Middle frontal gyrus (tissue), 1 donor: ENCODE measurements around the gene BBLN.
"Not testable (repeated sequence)": the region's sequence is repeated elsewhere in the genome, so short reads cannot be mapped to it uniquely, and the experiment has no call there.

Source experiments
- DNase-seq: peaks from one replicate; pipeline ENCODE4 v3.0.0-alpha.2; 2015; ENCODE audit warnings: low spot score; ENCODE audit errors: extremely low spot score

BBLN gene

DNA sequence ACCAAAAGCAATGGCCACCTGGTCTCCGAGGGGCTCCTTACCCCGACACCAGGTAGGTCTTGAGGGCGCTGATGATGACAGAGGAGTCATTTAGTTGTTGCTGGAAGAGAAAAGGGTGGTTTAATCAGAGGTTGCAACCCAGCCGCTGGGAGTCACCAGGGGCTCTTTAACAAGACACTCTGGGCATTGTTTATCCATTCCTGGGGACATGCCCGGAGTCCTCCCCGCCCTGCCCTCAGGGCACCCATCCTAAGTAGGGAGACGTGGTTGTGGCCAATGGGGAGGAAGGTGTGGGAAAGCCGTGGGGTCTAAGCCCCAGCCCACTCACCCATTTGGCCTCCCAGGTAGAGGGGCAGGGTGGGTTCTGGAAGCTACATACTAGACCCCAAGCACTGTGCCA lies 35.6 kb upstream of the BBLN start:
- no peak for DNase-seq

DNA sequence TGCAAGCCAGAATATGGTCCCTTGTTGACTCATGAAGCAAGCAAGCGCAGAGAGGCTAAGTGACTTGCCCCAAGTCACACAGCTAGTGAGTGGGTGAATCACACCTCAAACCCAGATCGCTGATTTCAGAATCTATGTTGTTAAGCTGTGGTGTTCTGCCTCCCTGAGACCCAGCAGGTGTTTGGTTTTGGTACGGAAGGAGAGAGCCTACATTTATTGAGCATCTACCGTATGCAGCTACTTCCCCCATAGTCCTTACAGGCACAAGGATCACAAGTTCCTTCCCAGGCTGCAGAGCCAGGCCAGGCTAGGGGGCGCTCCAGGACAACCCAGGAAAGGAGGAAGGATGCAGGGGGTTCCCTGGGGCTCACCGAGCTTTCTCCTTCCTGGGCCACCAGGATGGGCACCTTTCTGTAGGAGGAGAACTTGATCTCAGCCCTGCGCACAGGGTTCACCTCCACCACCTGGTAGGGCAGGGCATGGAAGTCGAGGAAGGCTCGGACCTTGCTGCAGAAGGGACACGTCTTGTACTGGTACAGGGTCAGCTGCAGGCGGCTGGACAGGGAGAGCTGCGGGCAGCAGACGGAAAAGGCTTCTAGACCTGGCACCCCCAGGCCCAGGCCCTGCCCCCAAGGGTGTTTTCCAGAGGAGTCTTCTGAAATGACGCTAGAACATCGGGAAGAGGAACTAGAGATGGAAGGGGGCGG lies 35.0 kb upstream of the BBLN start:
- no peak for DNase-seq

DNA sequence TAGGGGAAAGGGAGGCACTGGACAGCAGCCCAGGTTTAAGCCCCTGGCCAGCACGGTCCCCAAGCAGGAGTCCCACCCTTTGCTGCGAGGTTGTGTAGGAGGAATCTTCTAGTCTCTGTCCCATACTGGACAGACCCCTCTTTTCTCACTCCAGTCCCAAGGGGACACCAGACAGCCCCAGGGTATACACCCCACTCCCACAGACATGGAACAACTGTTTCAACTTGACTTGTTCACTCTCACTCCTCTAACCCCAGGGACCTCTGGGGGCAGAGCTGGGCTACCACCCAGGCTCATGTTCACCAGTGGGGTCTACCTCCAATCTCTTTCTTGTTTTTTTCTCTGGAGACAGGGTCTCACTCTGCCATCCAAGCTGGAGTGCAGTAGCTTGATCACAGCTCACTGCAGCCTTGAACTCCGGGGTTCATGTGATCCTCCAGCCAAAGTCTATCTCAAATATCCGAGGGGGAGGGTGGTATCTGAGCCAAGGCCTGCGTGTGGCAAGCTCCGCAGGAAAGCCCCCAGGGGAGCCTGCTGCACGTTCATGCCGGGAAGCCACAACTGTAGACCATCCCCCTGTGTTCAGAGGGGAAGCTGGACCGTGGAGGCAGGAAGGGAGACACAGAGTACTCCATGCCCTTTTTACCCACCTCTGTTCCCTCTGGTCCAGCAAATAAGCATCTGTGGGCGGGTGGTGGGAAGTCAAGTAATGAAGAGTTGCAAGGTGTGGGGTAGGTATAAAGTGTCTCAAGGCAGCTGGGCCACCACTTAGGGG lies 34.3 kb upstream of the BBLN start:
- DNase-seq: no peak

DNA sequence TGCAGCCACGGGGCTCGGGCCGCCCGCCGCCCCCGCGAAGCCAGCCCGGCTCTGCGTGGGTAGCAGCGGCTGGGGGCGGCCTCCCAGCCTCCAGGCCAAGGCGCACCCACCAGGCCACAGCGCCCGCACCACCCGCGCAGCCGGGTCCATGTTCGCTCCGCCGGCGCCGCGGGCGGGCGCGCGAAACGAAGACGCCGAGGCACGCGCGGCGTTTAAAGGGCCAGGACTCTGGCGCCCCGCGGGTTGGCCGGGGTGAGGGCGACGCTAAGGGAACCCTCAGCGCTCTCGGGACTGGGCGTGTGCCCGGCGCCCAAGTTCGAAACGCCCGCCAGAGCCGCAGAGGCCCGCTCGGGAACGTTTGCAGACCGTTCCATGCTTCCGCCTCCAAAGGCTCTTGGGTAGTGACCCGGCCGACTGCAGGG lies 32.5 kb upstream of the BBLN start, which contains the start of gene PTGES2:
PTGES2 (minus strand) TSS at position 162 of the 422 bp plus-strand sequence; CDS start at position 150, 12 bp downstream.
- DNase-seq: peak; percentile 84

DNA sequence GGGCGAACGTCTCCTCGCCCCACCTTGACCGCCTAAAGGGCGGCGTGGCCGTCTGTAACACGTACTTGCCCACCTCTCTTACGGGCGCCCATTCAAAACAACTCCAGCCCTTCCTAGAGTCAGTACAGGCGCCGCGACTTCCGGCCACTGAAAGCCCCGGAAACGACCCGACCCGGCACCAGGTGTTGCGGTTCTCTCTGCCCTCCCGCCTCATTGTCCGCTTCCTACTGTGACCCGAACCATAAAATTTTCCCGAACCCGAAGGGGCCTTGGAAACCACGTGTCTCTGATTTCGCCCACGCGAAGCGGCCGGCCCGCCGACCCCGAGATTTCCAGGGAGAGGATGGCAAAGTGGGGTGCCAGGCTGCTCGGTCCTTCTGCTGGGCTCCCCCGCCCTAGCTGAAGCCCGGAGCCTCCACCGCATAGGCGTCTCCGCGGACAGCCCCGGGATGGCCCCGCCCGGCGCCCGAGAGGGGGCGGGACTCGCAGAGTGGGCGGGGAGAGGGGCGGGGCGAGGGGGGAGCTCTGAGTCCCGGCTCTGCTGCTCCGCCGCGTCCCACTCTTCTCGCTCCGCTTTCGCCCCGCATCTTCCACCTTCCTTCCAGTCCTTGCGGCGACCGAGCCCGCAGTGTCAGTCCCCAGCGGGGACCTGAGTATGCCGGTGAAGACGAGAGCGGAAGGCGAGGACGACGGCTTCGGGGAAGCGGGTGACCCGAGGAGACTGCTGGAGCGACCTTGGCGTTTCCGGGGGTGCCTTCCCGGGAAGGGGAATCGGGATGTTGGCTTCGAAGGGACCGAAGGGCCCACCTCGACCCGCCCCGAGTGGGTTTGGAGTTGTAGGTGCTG lies 31.9 kb upstream of the BBLN start:
- peak; percentile 78 for DNase-seq

DNA sequence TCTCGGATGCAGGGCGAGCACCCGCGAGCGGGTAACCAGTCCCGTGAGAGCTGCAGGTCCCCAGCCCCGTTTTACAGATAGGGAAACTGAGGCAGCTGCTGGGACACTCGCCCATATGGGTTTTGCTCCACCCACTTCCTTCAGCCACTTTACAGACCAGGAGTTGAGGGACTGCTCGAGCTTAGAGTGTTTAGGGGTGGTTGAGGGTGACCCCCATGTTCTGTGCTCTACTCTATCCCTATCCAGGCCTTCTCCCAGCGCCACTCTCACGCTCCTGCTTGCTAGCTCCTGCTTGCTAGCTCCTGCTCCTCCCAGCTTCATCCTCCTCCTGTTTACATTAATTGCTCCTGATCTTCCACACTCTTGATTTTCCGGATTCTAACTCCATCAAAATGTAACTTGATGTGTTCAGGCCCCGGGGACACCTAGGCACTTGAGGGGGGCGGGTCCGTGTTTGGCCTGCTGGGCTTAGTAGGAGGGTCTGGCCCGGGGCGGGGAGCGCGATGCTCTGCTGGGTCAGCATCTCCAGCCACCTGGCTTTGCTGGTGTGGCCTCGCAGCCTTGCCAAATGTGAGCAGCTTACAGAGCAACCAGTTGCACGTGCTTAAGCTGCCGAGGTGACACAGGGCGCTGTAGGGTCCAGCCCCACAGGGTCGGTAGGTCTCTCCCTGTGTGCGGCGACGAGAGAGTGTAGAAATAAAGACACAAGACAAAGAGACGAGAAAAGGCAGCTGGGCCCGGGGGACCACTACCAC lies 31.1 kb upstream of the BBLN start:
- no peak for DNase-seq

DNA sequence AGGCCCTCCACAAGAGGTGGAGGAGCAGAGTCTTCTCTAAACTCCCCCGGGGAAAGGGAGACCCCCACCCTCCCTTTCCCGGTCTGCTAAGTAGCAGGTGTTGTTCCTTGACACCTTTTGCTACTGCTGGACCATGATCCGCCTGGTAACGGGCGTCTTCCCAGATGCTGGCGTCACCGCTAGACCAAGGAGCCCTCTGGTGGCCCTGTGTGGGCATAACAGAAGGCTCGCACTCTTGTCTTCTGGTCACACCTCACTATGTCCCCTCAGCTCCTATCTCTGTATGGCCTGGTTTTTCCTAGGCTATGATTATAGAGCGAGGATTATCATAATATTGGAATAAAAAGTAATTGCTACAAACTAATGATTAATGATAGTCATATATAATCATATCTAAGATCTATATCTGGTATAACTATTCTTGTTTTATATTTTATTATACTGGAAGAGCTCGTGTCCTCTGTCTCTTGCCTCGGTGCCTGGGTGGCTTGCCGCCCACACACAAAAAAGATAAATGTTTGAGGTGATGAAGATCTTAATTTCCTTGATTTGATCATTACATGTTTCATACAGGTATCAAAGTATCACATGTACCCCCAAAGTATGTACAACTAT lies 30.0 kb upstream of the BBLN start:
- not testable (repeated sequence) for DNase-seq

DNA sequence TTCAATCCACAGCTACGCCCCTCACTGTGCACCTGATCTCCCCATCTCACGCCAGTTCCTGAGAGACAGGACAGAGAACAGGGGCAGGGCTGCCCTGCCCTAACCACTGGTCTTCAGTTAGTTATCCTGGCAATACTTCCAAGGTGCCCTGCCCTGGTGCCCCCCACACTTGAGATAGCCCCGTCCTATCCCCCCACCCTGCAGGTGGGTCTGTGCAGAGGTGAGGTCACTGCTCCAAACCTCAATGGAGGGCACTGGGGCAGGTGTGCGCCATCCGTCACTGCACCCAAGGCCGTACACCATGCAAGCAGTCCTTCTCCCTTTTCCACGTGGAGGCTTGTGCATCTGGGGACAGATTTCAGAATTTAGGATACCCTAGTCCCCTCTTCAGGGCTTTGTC lies 29.4 kb upstream of the BBLN start:
- not testable (repeated sequence) for DNase-seq

DNA sequence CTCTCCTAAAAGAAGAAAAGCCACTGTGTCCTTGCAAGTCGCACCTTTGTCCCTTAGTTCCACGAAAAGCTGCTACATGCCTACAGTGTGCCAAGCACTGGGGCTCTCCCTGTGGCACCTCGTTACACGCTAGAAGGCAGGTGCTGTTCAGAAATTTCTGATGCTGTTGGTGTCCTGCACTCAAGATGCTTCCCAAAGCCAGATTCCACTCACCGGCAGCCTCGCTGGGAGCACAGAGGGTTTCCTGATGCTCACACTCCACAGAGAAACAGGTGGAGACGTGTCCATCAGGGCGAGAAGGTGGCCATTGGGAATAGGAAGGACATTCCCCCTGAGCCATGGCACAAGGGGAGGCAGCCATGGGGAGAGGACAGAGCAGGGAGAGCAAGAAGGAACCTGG lies 28.7 kb upstream of the BBLN start:
- DNase-seq: not testable (repeated sequence)

DNA sequence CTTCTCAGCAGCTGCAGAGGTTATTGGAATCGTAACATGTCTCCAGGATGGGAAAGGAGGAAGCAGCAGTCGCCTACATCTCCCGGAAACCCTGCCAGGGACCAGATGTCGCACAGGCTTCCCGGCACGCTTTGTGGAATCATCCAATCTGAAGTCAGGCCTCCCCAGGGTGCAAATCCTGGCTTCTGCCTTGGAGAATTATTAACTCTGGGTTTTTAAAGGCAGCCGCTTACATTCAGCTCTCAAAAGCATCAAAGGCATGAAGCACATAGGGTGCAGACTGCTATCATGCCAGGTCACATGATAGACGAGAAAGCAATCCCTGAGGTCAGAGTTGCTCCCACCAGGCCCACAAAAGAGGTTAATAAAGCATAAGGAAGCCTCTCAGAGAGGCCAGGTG lies 27.9 kb upstream of the BBLN start:
- peak; percentile 13 for DNase-seq

DNA sequence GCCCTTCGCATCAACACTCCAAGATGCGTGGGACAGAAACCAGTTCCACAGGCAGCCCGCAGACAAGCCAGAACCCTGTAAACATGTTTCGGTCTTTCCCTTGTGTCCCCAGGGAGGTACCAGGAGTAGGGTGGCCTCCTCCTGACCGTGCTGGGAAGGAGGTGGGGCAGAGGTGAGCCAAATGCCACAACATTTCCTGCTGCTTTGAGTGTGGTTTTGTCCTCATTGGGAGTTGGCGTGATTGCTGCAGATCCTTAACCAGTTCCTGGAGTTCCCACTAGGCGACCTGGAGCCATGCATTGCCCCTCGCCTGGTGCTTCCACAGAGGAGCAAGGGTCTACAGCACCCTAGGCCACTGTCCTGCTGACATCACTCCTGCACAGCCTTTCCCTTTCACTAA lies 24.5 kb upstream of the BBLN start:
- DNase-seq: not testable (repeated sequence)

DNA sequence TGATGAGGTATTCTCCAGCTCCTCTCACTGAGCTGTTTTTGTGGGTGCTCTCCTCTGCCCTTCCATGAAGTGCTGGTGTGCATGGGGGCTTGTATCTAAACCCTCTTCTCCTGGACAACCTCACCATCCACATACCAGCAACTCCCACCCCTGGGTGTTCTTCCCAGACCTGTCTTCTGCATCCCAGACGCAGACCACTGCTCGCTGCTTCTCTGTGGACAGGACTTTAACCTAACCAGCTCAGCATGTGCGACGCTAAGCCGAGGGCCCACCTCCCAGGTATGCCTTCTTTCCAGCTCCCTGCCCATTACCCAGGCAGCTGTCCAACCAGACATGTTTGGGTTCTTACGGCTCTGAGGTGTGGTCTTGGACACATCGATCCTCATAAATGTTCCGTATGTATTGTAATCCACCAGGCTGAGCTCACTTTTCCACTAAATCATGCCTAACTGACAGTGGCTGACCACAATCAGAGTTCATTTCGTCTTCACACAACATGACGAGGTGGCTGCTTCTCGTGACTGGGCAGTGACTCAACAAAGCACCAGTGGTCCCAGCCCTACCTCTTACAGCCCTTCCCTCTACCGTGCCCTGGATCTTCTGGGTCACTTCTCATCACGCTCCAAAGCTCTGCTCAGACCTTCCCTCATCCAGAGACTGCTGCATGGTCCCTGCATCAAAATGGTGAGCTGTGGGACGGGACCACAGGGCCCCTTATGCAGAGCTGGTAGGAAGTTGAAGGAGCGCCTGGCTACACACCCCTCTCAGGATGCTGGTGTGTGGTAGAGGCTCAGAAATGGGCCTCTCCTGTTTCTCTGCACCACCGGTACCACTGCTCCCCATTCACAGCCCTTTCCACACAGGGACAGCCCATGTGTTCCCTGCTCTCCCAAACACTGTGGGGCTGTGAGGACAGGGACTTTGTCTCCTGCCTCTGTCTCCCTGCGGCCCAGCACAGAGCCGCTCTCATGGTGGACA lies 23.0 kb upstream of the BBLN start:
- DNase-seq: no peak

DNA sequence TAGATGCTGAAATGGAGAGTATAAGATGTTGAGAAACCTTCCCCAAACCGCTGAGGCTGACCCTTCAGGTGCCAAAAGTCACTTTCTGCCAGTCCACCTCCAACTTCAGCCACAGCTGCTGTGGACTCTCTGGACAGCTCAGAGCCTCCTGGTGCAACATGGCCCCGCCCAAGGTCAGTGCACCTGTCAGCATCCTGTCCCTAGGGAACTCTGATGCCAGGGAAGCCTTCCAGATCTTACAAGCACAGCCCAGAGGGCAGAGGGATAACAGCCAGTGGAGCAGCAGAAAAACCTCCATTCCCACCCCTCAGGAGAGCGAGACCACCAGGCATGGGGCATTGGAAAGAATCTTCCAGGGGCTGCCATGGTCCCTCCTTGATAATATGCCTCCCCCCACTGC lies 22.1 kb upstream of the BBLN start:
- DNase-seq: no peak

DNA sequence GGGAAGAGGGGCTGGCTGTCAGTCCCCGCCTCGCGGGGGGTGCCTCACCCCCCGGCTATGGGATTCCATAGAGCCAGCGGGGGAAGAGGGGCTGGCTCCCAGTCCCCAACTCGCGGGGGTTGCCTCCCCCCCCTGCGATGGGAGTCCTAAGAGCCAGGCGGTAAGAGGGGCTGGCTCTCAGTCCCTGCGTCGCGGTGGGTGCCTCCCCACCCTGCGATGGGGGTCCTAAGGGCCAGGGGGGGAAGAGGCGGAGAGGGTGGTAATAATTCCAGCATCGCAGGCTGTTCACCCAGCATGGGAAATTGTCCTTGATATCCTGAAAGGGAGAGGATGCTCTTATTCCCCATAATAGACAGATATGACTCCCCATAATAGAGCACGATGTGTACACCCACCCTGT lies 20.4 kb upstream of the BBLN start:
- no peak for DNase-seq

DNA sequence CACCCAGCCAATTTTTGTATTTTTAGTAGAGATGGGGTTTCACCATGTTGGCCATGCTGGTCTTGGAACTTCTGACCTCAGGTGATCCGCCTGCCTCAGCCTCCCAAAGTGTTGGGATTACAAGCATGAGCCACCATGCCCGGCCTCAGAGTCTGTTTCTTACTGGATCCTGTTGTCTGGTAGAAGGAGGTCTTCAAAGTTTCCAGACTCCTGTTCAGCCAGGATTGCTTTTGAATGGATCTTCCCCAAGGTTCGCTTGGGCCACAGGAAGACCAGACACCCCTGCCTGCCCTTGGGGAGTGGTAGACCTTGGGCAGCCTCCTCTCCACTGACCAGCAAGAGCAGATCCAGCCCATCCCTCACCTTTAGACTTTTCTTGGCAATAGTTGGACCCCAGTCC lies 18.5 kb upstream of the BBLN start:
- no peak for DNase-seq

DNA sequence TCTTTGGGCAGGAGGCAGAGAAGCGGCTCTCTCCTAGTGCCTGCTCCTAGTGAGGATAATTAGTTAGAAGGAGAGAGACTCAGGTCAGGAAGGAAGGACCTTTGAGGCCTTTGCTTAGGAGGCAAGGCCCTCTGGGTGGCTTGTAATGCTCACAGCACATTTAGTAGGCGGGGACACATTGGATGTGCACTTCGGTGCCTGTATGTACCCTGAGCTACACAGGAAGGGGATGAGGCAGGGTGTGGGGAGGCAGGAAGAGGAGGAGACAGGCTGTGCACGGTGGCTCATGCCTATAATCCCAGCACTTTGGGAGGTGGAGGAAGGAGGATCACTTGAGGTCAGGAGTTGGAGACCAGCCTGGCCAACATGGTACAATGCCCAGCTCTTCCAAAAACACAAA lies 18.0 kb upstream of the BBLN start:
- DNase-seq: no peak

DNA sequence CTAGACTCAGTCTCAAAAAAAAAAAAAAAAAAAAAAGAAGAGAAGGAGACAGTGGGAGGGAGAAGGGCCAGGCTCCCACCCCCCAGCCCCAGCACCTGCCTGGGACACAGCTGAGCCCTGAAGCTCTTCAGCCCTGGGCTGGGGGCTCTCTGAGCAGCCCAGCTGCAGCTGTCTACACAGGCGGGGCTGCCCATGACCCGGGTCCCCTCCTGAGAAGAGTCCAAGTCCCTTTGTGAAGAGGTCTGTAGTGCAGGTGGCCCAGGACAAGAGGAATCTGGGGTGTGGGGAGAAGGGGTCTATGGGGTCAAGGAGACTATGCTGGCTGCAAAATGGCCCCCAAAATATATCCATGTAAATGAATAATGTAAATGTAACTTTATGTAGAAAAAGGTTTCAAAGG lies 17.5 kb upstream of the BBLN start:
- no peak for DNase-seq

DNA sequence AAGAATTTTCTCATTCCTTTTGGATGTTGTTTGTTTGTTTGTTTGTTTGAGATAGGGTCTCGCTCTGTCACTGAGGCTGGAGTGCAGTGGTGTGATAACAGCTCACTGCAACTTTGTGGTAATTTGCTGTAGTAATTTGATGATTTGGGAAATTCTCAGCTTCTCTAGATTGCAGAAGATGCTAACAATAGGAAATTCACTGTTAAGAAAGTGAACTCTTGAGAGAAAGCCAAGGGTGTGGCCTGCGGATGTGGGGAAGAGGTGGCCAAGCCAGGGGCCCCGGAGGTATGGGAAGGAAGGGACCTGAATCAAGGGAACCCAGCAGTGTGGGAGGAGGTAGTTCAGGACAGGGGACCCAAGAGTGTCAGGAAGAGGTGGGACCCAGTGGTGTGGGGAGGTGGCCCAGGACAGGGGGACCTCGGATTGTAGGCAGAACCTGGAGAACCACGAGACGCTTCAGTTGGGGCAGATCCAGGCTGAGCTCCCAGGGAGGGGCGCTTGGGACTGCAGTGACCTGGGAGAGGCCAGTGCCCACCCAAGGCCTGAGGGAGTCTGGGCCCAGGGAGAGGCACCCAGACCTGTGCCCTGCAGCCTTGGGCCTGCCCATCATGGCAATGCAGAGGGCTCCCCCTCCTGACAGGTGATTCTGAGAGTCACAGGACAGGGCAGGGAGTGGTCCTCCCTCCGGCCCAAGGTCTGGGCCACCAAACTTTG lies 16.4 kb upstream of the BBLN start:
- DNase-seq: no peak
